OCI-LY7 (cell line): ENCODE data around the gene TMC1. TPM values are rescaled to one million over a fixed set of nuclear protein-coding genes. Genes with fewer than 3 reads are reported as not detected.

ENCODE experiments used
- BruUV-seq: library from RNA; stranded (reverse); fragments of 400-500 nt; replicated peaks from 2 replicates; lab custom pipeline; 2021; lab: Mats Ljungman, UMichigan
- CTCF ChIA-PET: fragments of 300-600 bp; sonication (Branson Sonifier 250); formaldehyde crosslinking; loops from one replicate; lab custom pipeline; 2022; ENCODE audit warnings: antibody characterized with exemption; ENCODE audit not compliant: unreplicated experiment; lab: Charles Lee
- POLR2A ChIA-PET: fragments of 300-600 bp; sonication (Branson Sonifier 250); formaldehyde crosslinking; loops from one replicate; lab custom pipeline; 2022; ENCODE audit warnings: antibody characterized with exemption; lab: Charles Lee
- DNase-seq: peaks from one replicate; pipeline ENCODE4 v3.0.0-alpha.2; 2015; ENCODE audit warnings: low spot score
- H2AFZ ChIP-seq: fragments of 200-600 bp; sonication (generic), shearing (Covaris generic); 2 replicates; pipeline ENCODE4 v1.6.1; 2014; ENCODE audit warnings: mild to moderate bottlenecking, antibody characterized with exemption, low read length, moderate library complexity
- H3K27ac ChIP-seq: fragments of 200-600 bp; sonication (generic); 2 replicates; pipeline ENCODE4 v1.5.1; 2014; ENCODE audit warnings: mixed run types, low read depth, mild to moderate bottlenecking, moderate library complexity, low read length, inconsistent platforms; ENCODE audit not compliant: poor library complexity, severe bottlenecking
- H3K36me3 ChIP-seq: fragments of 200-600 bp; sonication (generic); 2 replicates; pipeline ENCODE4 v1.6.1; 2014; ENCODE audit warnings: mild to moderate bottlenecking, antibody characterized with exemption, low read length, moderate library complexity, mixed read lengths; ENCODE audit not compliant: insufficient read depth
- H3K4me1 ChIP-seq: fragments of 200-600 bp; sonication (generic); 2 replicates; pipeline ENCODE4 v1.5.1; 2014; ENCODE audit warnings: mild to moderate bottlenecking, low read length; ENCODE audit not compliant: insufficient read depth, poor library complexity, severe bottlenecking
- H3K4me2 ChIP-seq: fragments of 200-600 bp; sonication (generic); 2 replicates; pipeline ENCODE4 v1.6.1; 2014; ENCODE audit warnings: mild to moderate bottlenecking, low read length
- H3K4me3 ChIP-seq: fragments of 200-600 bp; sonication (generic); 2 replicates; pipeline ENCODE4 v1.5.1; 2014; ENCODE audit warnings: mild to moderate bottlenecking, low read depth, low read length; ENCODE audit not compliant: poor library complexity, severe bottlenecking
- H3K79me2 ChIP-seq: fragments of 200-600 bp; sonication (generic); 2 replicates; pipeline ENCODE4 v1.6.1; 2016; ENCODE audit warnings: low read depth, mild to moderate bottlenecking, low read length, moderate library complexity, mixed read lengths; ENCODE audit not compliant: insufficient read depth
- H3K9me2 ChIP-seq: fragments of 200-600 bp; sonication (generic); 2 replicates; pipeline ENCODE4 v1.6.1; 2016; ENCODE audit warnings: mild to moderate bottlenecking, low read length, mixed read lengths; ENCODE audit not compliant: insufficient read depth
- H3K9me3 ChIP-seq: fragments of 200-600 bp; sonication (generic); 2 replicates; pipeline ENCODE4 v1.6.1; 2014; ENCODE audit warnings: mild to moderate bottlenecking, mixed run types, low read length, mixed read lengths
- H4K20me1 ChIP-seq: fragments of 200-600 bp; sonication (generic); 2 replicates; pipeline ENCODE4 v1.6.1; 2014; ENCODE audit warnings: mild to moderate bottlenecking, antibody characterized with exemption, low read length, moderate library complexity, mixed read lengths; ENCODE audit not compliant: insufficient read depth
- CTCF ChIP-seq: fragments of 200-600 bp; sonication (generic); conservative IDR thresholded peaks from 2 replicates; pipeline ENCODE4 v1.5.1; 2014; ENCODE audit warnings: mild to moderate bottlenecking, antibody characterized with exemption, low read length, moderate library complexity, mixed read lengths
- EZH2phosphoT487 ChIP-seq: fragments of 200-600 bp; sonication (generic); IDR thresholded peaks from 2 replicates; pipeline ENCODE4 v1.6.1; 2018; ENCODE audit warnings: low read depth, borderline replicate concordance, mild to moderate bottlenecking, mixed run types, antibody characterized with exemption, low read length, moderate library complexity, mixed read lengths
- intact Hi-C: fragments of 100-400 bp; cut with micrococcal nuclease; formaldehyde crosslinking; loops from one replicate; pipeline ENCODE4 v1.10.0; 2022; ENCODE audit not compliant: unreplicated experiment
- total RNA-seq, 2 experiments: library from RNA; depleted of rRNA in 1 of 2; stranded (reverse); fragments of >200 nt in 1 of 2; shearing (Covaris generic) in 1 of 2; gene quantifications; 2 replicates each; pipeline ENCODE4 v1.2.3, GENCODE V29; 2014 to 2022

Gene TMC1
- total RNA-seq, 2 experiments from 2014 or later = not detected

DNA sequence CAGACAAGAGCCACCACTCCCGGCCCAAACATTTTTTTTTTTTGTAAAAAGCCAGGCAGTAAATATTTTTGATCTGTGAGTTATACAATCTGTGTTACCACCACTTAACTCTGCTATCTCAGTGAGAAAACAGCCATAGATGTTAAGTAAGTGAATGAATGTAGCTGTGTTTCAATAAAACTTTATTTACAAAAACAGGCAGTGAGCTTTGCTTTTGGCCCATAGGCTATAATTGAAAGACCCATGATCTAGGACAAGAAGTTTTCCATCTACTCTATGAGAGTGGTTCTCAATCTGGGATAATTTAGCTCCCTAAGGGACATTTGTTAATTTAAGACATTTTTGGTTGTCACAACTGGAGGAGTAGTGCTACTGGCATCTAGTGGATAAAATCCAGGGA lies 91.0 kb downstream of the TMC1 start:
- Histone ChIP-seq H3K36me3 (no peaks in the 10 kb centered on the region), H3K27ac (no peak overlapping the region), H3K9me3 (no peaks in the 10 kb centered on the region), H3K4me1 (no peaks in the 10 kb centered on the region), H4K20me1 (no peaks in the 10 kb centered on the region), H3K9me2 (no peaks in the 10 kb centered on the region), H3K4me3 (no peak overlapping the region), H2AFZ (no peak overlapping the region), H3K4me2 (no peak overlapping the region), H3K79me2 (no peaks in the 10 kb centered on the region)
- TF ChIP-seq EZH2phosphoT487 (no peak), CTCF (no peak)
- BruUV-seq = no TSS peak
- POLR2A ChIA-PET = no interaction called here
- intact Hi-C loops = no loop called here
- no peak for DNase-seq
- CTCF ChIA-PET = no interaction called here

DNA sequence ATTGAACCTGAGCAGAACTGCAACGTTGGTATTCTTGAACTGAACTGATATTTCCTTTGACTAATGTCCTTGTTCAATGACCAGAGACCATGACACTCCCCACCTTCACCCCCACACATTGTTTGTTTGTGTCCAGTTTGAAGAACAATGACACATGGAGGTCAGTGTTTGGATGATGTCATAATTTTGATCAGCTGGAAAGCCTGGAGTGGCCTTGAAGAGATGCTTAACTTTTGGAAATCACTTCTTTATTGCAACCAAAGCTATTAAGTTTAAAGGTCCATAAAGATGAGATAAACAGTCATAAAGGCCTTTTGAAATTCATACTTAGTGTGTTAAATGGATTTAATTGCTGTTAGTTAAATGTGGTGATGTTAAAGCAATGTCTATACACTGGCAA lies 92.7 kb downstream of the TMC1 start:
- Histone ChIP-seq H4K20me1 (no peaks in the 10 kb centered on the region), H3K9me2 (no peaks in the 10 kb centered on the region), H3K36me3 (no peaks in the 10 kb centered on the region), H2AFZ (no peak overlapping the region), H3K4me3 (no peak overlapping the region), H3K4me2 (no peak overlapping the region), H3K9me3 (no peaks in the 10 kb centered on the region), H3K4me1 (no peaks in the 10 kb centered on the region), H3K27ac (no peak overlapping the region), H3K79me2 (no peaks in the 10 kb centered on the region)
- TF ChIP-seq EZH2phosphoT487 (no peak), CTCF (no peak)
- intact Hi-C loops = no loop called here
- ChIA-PET POLR2A (no interaction called here), CTCF (no interaction called here)
- no peak for DNase-seq
- BruUV-seq = no TSS peak

DNA sequence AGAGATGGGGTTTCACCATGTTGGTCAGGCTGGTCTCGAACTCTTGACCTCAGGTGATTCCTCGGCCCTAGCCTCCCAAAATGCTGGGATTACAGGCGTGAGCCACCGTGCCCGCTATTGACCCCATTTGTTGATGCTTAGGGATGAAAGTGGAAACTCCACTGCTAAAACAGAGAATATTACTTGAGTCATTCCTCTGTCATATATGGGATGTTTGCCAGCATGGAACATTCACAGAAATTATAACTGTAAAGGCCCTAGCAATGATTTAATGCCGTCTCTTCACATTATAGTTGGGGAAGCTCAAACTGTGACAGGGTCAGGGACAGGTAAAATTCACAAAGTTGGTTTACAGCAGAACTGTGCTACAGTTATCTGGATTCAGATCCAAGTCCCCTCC lies 94.5 kb downstream of the TMC1 start:
- no peak overlapping the region for H3K27ac ChIP-seq
- H3K79me2 ChIP-seq = no peaks in the 10 kb centered on the region
- no TSS peak for BruUV-seq
- POLR2A ChIA-PET = no interaction called here
- no peak for DNase-seq
- H3K36me3 ChIP-seq = no peaks in the 10 kb centered on the region
- intact Hi-C loops = no loop called here
- no peak overlapping the region for H3K4me2 ChIP-seq
- CTCF ChIA-PET = no interaction called here
- no peaks in the 10 kb centered on the region for H3K9me3 ChIP-seq
- H3K4me3 ChIP-seq = no peak overlapping the region
- no peak overlapping the region for H2AFZ ChIP-seq
- H3K9me2 ChIP-seq = no peaks in the 10 kb centered on the region
- no peaks in the 10 kb centered on the region for H4K20me1 ChIP-seq
- H3K4me1 ChIP-seq = no peaks in the 10 kb centered on the region
- TF ChIP-seq CTCF (no peak), EZH2phosphoT487 (no peak)
